WERI-Rb-1 (cell line): Measurements from ENCODE around the gene ZNF317.

ENCODE experiments used
- DNase-seq: peaks from one replicate; pipeline ENCODE4 v3.0.0-alpha.2; 2020
- H3K27ac ChIP-seq: fragments of 250-450 bp; sonication (Bioruptor Pico); 2 replicates; pipeline ENCODE4 v1.5.1; 2020; ENCODE audit warnings: mild to moderate bottlenecking, moderate library complexity
- H3K27me3 ChIP-seq: fragments of 250-450 bp; sonication (Bioruptor Pico); 2 replicates; pipeline ENCODE4 v1.5.1; 2021; ENCODE audit warnings: mild to moderate bottlenecking, low read depth, moderate library complexity; ENCODE audit not compliant: insufficient read depth, severe bottlenecking
- H3K36me3 ChIP-seq: fragments of 250-450 bp; sonication (Bioruptor Pico); 2 replicates; pipeline ENCODE4 v1.5.1; 2020; ENCODE audit warnings: mild to moderate bottlenecking, moderate library complexity
- H3K4me3 ChIP-seq: 2 replicates; pipeline ENCODE4 v1.5.1; 2011; ENCODE audit warnings: low read depth, mild to moderate bottlenecking, control low read depth, low read length
- H3K9me3 ChIP-seq: fragments of 250-450 bp; sonication (Bioruptor Pico); 2 replicates; pipeline ENCODE4 v1.5.1; 2021; ENCODE audit warnings: mild to moderate bottlenecking, moderate library complexity; ENCODE audit not compliant: severe bottlenecking
- TF ChIP-seq, protein P1 (sequence below): IDR thresholded peaks from 2 replicates; pipeline ENCODE4 v1.5.1; 2011; ENCODE audit warnings: low read depth, mild to moderate bottlenecking, control low read depth, inconsistent platforms, low read length

The ZNF317 gene

DNA sequence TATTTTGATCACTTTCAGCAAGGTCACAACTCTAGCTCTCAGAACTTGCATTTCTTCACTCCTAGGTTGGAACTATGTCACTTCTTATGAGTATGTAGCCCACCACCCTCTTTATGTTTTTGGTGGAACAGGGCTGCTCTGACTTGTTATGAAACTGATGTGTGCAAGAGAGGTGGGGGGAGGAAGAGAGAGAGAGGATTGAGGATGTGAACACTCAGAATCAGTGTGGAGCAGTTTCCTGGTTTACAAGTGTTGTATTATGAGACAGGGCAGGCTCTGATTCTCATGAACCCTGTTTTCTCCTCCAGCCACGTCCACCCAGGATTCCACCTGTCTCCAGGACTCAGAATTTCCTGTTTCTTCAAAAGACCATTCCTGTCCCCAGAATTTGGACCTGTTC lies 16.1 kb downstream of the ZNF317 start:
- peaks cover 68% of the 10 kb centered on the region for H3K36me3 ChIP-seq

DNA sequence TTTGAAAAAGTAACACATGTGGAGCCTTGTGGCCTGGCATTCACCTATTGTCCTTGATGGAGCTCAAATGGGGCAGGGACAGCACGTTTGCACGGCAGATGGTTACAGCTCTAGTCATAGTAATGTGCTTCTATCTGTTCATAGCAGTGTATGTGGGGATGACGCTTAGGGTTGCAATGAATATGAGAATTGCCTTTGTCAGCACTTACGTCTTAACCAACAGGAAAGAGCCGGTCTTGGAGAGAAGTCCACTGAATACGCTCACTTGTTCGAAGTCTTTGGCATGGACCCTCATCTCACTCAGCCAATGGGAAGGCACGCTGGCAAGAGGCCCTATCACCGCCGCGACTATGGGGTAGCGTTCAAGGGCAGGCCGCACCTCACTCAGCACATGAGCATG lies 19.7 kb downstream of the ZNF317 start:
- H3K4me3 ChIP-seq, result no peak overlapping the region
- H3K9me3 ChIP-seq, result no peaks in the 10 kb centered on the region
- no peak for DNase-seq
- peaks cover 87% of the 10 kb centered on the region for H3K36me3 ChIP-seq
- H3K27ac ChIP-seq, result no peak overlapping the region
- H3K27me3 ChIP-seq, result no peaks in the 10 kb centered on the region
- TF ChIP-seq, protein P1, sequence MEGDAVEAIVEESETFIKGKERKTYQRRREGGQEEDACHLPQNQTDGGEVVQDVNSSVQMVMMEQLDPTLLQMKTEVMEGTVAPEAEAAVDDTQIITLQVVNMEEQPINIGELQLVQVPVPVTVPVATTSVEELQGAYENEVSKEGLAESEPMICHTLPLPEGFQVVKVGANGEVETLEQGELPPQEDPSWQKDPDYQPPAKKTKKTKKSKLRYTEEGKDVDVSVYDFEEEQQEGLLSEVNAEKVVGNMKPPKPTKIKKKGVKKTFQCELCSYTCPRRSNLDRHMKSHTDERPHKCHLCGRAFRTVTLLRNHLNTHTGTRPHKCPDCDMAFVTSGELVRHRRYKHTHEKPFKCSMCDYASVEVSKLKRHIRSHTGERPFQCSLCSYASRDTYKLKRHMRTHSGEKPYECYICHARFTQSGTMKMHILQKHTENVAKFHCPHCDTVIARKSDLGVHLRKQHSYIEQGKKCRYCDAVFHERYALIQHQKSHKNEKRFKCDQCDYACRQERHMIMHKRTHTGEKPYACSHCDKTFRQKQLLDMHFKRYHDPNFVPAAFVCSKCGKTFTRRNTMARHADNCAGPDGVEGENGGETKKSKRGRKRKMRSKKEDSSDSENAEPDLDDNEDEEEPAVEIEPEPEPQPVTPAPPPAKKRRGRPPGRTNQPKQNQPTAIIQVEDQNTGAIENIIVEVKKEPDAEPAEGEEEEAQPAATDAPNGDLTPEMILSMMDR, result no peak

More for the DNA sequence above, 16.1 kb downstream of the ZNF317 start:
- DNase-seq, result no peak
- H3K27ac ChIP-seq, result no peak overlapping the region
- H3K4me3 ChIP-seq, result no peak overlapping the region
- TF ChIP-seq, protein P1, result no peak
- H3K27me3 ChIP-seq, result no peaks in the 10 kb centered on the region
- H3K9me3 ChIP-seq, result peaks cover 9% of the 10 kb centered on the region

GRCh38 chr19:9161427-9161826 lies 21.2 kb downstream of the ZNF317 start:
- Histone ChIP-seq H3K27ac (no peak overlapping the region), H3K9me3 (no peaks in the 10 kb centered on the region), H3K36me3 (peaks cover 80% of the 10 kb centered on the region), H3K27me3 (no peaks in the 10 kb centered on the region), H3K4me3 (no peak overlapping the region)
- TF ChIP-seq, protein P1, result no peak
- DNase-seq, result no peak

DNA sequence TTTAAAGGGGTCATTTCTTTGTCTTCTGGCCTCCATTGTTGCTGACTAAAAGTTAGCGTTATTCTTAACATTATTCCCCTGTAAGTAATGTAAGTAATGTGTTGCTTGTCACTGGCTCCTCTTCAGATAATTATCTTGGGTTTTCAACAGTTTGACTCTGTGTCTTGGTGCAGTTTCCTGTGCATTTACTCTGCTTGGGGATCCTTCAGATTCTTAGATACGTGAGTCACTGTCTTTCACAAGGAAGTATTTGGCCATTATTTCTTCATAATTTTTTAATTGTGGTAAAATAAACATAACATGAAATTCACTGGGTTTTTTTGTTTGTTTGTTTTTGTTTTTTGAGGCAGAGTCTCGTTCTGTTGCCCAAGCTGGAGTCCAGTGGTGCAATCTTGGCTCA lies 25.1 kb downstream of the ZNF317 start:
- Histone ChIP-seq H3K27ac (no peak overlapping the region), H3K36me3 (peaks cover 46% of the 10 kb centered on the region), H3K27me3 (no peaks in the 10 kb centered on the region), H3K9me3 (no peaks in the 10 kb centered on the region), H3K4me3 (no peak overlapping the region)
- TF ChIP-seq, protein P1, result no peak
- no peak for DNase-seq

- no peak for DNase-seq
- no peaks in the 10 kb centered on the region for H3K27me3 ChIP-seq
- TF ChIP-seq, protein P1, result no peak
- no peak overlapping the region for H3K27ac ChIP-seq
- H3K9me3 ChIP-seq, result no peaks in the 10 kb centered on the region
- no peak overlapping the region for H3K4me3 ChIP-seq
- peaks cover 30% of the 10 kb centered on the region for H3K36me3 ChIP-seq
Measured at GRCh38 chr19:9166846-9167245, 26.6 kb downstream of the ZNF317 start.

DNA sequence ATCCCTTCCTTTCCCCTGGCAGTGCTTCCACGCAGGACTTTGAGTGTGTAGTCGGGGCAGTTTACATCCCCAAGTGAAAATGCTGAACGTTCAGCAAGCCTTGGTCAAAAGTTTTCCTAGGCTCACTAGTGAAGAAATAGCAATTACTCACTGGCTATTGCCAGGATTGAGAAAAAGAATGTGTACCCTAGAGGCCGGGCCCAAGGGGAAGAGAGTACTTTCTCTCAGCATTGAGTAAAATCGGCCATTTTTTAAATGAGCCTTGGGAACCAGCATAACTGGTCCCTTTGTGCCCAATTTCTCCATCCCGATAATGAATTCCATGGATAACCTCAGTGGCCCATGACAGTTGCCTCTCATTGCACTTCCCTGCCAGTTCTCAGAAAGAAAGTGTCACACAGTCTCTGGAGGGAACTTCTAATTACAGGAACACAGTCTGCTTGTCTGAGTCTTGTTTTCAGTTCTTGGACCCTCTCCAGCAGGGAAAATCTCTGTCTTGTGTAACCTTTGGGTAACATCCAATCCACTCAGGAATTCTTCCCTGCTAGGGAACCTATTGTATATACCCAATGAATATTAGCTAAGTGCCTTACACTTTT lies 31.3 kb downstream of the ZNF317 start:
- H3K27ac ChIP-seq, result no peak overlapping the region
- H3K27me3 ChIP-seq, result no peaks in the 10 kb centered on the region

More for the DNA sequence above, 31.3 kb downstream of the ZNF317 start:
- TF ChIP-seq, protein P1, result no peak
- Histone ChIP-seq H3K36me3 (peaks cover under 1% of the 10 kb centered on the region; the same call in 1 of the 2 replicates), H3K9me3 (no peaks in the 10 kb centered on the region), H3K4me3 (no peak overlapping the region)
- no peak for DNase-seq
